Medulla oblongata (tissue), 1 donor: ENCODE measurements around the gene PSD2.

Source experiments
- DNase-seq: peaks from one replicate; pipeline ENCODE4 v3.0.0-alpha.2; 2015; ENCODE audit errors: extremely low spot score

The PSD2 gene

GRCh38 chr5:139835656-139836055, 40.0 kb downstream of the PSD2 start:
- DNase-seq, result no peak

GRCh38 chr5:139836469-139837208, 41.0 kb downstream of the PSD2 start:
- DNase-seq, result no peak

- DNase-seq, result no peak
Measured at GRCh38 chr5:139837711-139838380, 42.2 kb downstream of the PSD2 start.

GRCh38 chr5:139838381-139839197, 43.0 kb downstream of the PSD2 start:
- no peak for DNase-seq

- no peak for DNase-seq
Measured at GRCh38 chr5:139839232-139839815, 43.7 kb downstream of the PSD2 start.

- no peak for DNase-seq
Measured at GRCh38 chr5:139839918-139840317, 44.3 kb downstream of the PSD2 start.

GRCh38 chr5:139841549-139841948, 45.9 kb downstream of the PSD2 start:
- DNase-seq, result no peak

GRCh38 chr5:139842321-139842720, 46.7 kb downstream of the PSD2 start:
- DNase-seq, result no peak

- DNase-seq, result no peak
Measured at GRCh38 chr5:139843991-139844390, 48.4 kb downstream of the PSD2 start.

- DNase-seq, result peak; percentile 90
Measured at GRCh38 chr5:139844472-139845145, 49.0 kb downstream of the PSD2 start.

- DNase-seq, result peak; percentile 64
Measured at GRCh38 chr5:139845846-139846681, 50.5 kb downstream of the PSD2 start.

- no peak for DNase-seq
Measured at GRCh38 chr5:139847091-139847490, 51.5 kb downstream of the PSD2 start.

GRCh38 chr5:139847790-139848507, 52.3 kb downstream of the PSD2 start:
- peak; percentile 43 for DNase-seq

- DNase-seq, result no peak
Measured at GRCh38 chr5:139848508-139849100, 53.0 kb downstream of the PSD2 start.

- DNase-seq, result no peak
Measured at GRCh38 chr5:139849501-139849900, 53.9 kb downstream of the PSD2 start.

GRCh38 chr5:139849942-139850341, 54.3 kb downstream of the PSD2 start:
- no peak for DNase-seq

- DNase-seq, result no peak
Measured at GRCh38 chr5:139850423-139851016, 54.9 kb downstream of the PSD2 start.

- DNase-seq, result no peak
Measured at GRCh38 chr5:139851558-139851957, 56.0 kb downstream of the PSD2 start.

- DNase-seq, result no peak
Measured at GRCh38 chr5:139852696-139853095, 57.1 kb downstream of the PSD2 start.
